Calu3 (cell line): ENCODE data around the gene MAGOH. TPM values are rescaled to one million over a fixed set of nuclear protein-coding genes. Genes with fewer than 3 reads are reported as not detected.

ENCODE experiments used
- BruUV-seq: library from RNA; stranded (reverse); fragments of 400-500 nt; replicated peaks from 2 replicates; lab custom pipeline; 2021; lab: Mats Ljungman, UMichigan
- CTCF ChIA-PET: fragments of 300-600 bp; sonication (Branson Sonifier 250); formaldehyde crosslinking; loops from one replicate; lab custom pipeline; 2022; ENCODE audit warnings: antibody characterized with exemption; lab: Charles Lee
- DNase-seq: peaks from one replicate; pipeline ENCODE4 v3.0.0; 2022
- H3K27ac Mint-ChIP-seq: one replicate; pipeline ENCODE4 v1.8.0; 2022; ENCODE audit warnings: mixed read lengths; ENCODE audit not compliant: unreplicated experiment
- H3K27me3 Mint-ChIP-seq: one replicate; pipeline ENCODE4 v1.8.0; 2022; ENCODE audit warnings: mixed read lengths; ENCODE audit not compliant: unreplicated experiment
- H3K36me3 Mint-ChIP-seq: one replicate; pipeline ENCODE4 v1.8.0; 2022; ENCODE audit warnings: mild to moderate bottlenecking, moderate library complexity, mixed read lengths; ENCODE audit not compliant: insufficient read depth, unreplicated experiment
- H3K4me1 Mint-ChIP-seq: one replicate; pipeline ENCODE4 v1.8.0; 2022; ENCODE audit warnings: mild to moderate bottlenecking, low read depth, mixed read lengths; ENCODE audit not compliant: unreplicated experiment
- H3K4me3 Mint-ChIP-seq: one replicate; pipeline ENCODE4 v1.8.0; 2022; ENCODE audit warnings: mild to moderate bottlenecking, low read depth, moderate library complexity, mixed read lengths; ENCODE audit not compliant: unreplicated experiment
- H3K9me3 Mint-ChIP-seq: one replicate; pipeline ENCODE4 v1.8.0; 2022; ENCODE audit warnings: low read depth, mixed read lengths; ENCODE audit not compliant: unreplicated experiment
- intact Hi-C: fragments of 100-400 bp; cut with micrococcal nuclease; formaldehyde crosslinking; loops from one replicate; pipeline ENCODE4 v1.10.0; 2022; ENCODE audit not compliant: unreplicated experiment
- total RNA-seq: library from RNA; stranded (reverse); gene quantifications from 2 replicates; pipeline ENCODE4 v1.2.3, GENCODE V29; 2022
- TF ChIP-seq, protein P1 (sequence below): fragments of 200-600 bp; IDR thresholded peaks from one replicate; pipeline ENCODE4 v1.8.0; 2022; ENCODE audit warnings: antibody characterized with exemption; ENCODE audit not compliant: unreplicated experiment

Gene MAGOH
- total RNA-seq, 1 experiment from 2014 or later = 70.2 TPM

DNA sequence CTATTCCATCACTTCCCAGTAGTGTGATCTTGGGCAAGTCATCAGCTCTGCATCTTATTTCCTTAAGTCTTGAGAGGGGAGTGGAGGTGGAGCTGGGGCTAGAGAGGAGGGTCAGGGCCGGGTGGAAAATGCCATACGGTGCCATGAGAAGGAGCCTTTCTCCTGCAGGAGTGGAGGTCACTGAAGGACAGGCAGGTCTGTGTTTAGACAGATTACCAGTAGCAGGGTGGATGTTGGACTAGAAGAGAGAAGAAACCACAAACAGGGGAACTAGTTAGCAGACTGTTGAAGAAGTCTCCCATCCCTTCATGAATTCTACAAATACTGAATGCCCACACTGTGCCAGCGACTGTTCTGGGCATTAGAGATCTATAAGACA, 55.6 kb downstream of the MAGOH start:
- CTCF ChIA-PET = interaction anchor here (0.7 to 1.0 kb wide), 2 partner anchors 37 to 38 kb away, joined by 3 read pairs; no protein-coding TSS in a partner anchor
- H3K36me3 Mint-ChIP-seq = no peaks in the 10 kb centered on the region
- intact Hi-C loops = loop anchor here (2.0 to 10.0 kb wide), 4 partner anchors 168 to 482 kb away; partner anchors contain the start of gene ECHDC2
- H3K9me3 Mint-ChIP-seq = no peaks in the 10 kb centered on the region
- no peaks in the 10 kb centered on the region for H3K4me1 Mint-ChIP-seq
- TF ChIP-seq, protein P1, sequence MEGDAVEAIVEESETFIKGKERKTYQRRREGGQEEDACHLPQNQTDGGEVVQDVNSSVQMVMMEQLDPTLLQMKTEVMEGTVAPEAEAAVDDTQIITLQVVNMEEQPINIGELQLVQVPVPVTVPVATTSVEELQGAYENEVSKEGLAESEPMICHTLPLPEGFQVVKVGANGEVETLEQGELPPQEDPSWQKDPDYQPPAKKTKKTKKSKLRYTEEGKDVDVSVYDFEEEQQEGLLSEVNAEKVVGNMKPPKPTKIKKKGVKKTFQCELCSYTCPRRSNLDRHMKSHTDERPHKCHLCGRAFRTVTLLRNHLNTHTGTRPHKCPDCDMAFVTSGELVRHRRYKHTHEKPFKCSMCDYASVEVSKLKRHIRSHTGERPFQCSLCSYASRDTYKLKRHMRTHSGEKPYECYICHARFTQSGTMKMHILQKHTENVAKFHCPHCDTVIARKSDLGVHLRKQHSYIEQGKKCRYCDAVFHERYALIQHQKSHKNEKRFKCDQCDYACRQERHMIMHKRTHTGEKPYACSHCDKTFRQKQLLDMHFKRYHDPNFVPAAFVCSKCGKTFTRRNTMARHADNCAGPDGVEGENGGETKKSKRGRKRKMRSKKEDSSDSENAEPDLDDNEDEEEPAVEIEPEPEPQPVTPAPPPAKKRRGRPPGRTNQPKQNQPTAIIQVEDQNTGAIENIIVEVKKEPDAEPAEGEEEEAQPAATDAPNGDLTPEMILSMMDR = no peak
- no peak overlapping the region for H3K27ac Mint-ChIP-seq
- no peak for DNase-seq
- no peak overlapping the region for H3K4me3 Mint-ChIP-seq
- no TSS peak for BruUV-seq
- H3K27me3 Mint-ChIP-seq = peaks cover 16% of the 10 kb centered on the region

DNA sequence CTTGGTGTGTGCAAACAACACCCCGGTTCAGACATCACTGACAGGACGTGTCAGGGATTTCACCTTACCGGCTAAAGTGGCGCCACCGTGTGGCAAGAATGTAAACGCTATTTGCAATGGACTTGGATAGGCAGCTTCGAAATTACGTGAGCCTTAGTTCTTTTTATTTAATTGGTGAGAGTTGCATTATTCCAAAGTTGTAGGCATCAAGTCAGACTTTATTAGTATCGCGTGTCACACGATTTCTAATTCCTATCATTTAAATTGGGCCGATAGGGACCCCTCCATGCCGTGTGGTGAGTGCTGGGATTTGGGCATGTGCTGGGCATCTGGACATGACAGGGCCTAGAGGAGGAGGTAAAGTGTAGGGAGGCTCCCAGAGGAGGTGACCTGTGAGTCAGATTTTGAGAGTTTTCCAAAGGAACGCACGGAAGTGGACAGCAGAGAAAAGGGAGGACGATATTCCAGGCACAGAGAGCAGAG, 56.2 kb downstream of the MAGOH start:
- CTCF ChIA-PET = interaction anchor here (0.7 to 1.0 kb wide), 3 partner anchors 27 to 37 kb away, joined by 3 read pairs; no protein-coding TSS in a partner anchor
- H3K27ac Mint-ChIP-seq = no peak overlapping the region
- intact Hi-C loops = loop anchor here (2.0 to 10.0 kb wide), 4 partner anchors 167 to 481 kb away; partner anchors contain the start of gene ECHDC2
- no peak overlapping the region for H3K4me3 Mint-ChIP-seq
- TF ChIP-seq, protein P1 = peak; percentile 80
- no peaks in the 10 kb centered on the region for H3K36me3 Mint-ChIP-seq
- H3K27me3 Mint-ChIP-seq = peaks cover 11% of the 10 kb centered on the region
- peaks cover 3% of the 10 kb centered on the region for H3K4me1 Mint-ChIP-seq
- no TSS peak for BruUV-seq
- no peaks in the 10 kb centered on the region for H3K9me3 Mint-ChIP-seq
- DNase-seq = peak; percentile 84

DNA sequence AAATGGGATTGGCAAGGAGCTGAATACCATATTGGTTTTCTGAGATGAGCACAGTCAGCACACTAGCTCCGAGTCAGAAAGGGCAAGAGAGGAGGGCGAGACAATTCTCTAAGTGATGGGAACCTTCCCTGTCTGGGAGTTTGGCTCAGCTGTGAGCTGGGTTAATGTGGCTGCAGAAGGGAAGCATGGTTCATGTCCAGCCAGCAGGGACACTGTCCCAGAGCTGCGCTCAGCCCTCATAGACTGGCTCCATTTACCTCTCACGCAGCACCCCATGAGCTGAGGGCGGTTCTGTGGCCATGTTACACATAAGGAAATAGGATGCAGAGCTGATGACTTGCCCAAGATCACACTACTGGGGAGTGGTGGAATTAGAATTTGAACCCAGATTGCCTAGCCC, 57.4 kb downstream of the MAGOH start:
- Mint-ChIP-seq H3K36me3 (no peaks in the 10 kb centered on the region), H3K4me1 (peaks cover 15% of the 10 kb centered on the region), H3K4me3 (no peak overlapping the region), H3K27me3 (no peaks in the 10 kb centered on the region), H3K9me3 (no peaks in the 10 kb centered on the region), H3K27ac (no peak overlapping the region)
- BruUV-seq = no TSS peak
- CTCF ChIA-PET = no interaction called here
- DNase-seq = no peak
- TF ChIP-seq, protein P1 = no peak
- intact Hi-C loops = loop anchor here (5.0 to 10.0 kb wide), 2 partner anchors 166 to 259 kb away; partner anchors contain the start of gene ECHDC2

DNA sequence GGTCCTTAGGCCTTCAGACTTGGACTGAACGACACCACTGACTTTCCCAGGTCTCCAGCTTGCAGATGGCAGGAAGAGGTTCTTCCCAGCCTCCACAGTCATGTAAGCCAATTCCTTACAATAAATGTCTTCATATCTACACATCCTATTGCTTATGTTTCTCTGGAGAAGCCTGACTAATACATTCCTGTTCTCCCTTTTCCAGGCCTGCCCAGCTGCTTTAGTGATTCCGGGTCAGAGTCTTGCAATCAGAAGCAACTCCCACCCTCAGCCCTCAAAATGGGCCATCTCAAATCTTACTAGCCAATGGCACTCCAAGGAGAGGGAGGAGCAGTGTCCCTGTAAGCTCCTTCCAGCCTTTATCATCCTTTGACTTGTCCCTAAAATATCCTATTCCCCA, 58.1 kb downstream of the MAGOH start:
- no TSS peak for BruUV-seq
- intact Hi-C loops = loop anchor here (5.0 to 10.0 kb wide), 2 partner anchors 165 to 258 kb away; partner anchors contain the start of gene ECHDC2
- CTCF ChIA-PET = interaction anchor here (0.6 kb wide), 1 partner anchor 1511 kb away, joined by 11 read pairs; no protein-coding TSS in a partner anchor
- no peak overlapping the region for H3K27ac Mint-ChIP-seq
- H3K27me3 Mint-ChIP-seq = no peaks in the 10 kb centered on the region
- H3K9me3 Mint-ChIP-seq = no peaks in the 10 kb centered on the region
- H3K36me3 Mint-ChIP-seq = no peaks in the 10 kb centered on the region
- H3K4me1 Mint-ChIP-seq = peaks cover 22% of the 10 kb centered on the region
- DNase-seq = no peak
- H3K4me3 Mint-ChIP-seq = no peak overlapping the region
- TF ChIP-seq, protein P1 = no peak

Other genes with a start within 250 kb of the MAGOH start
- not detected in 2 replicates for gene PODN, start 176.3 kb downstream of the MAGOH start, total RNA-seq
- not detected in 2 replicates for gene SLC1A7, start 95.9 kb downstream of the MAGOH start, total RNA-seq
- gene CPT2, start 41.7 kb downstream of the MAGOH start, total RNA-seq = 18.5 and 23.5 TPM in 2 replicates
- 31.3 and 34.1 TPM in 2 replicates for gene CZIB, start 17.9 kb downstream of the MAGOH start, total RNA-seq
- 84.1 and 104 TPM in 2 replicates for gene LRP8, start 89.6 kb upstream of the MAGOH start, total RNA-seq
- gene DMRTB1, start 220.9 kb upstream of the MAGOH start, total RNA-seq = not detected in 2 replicates